ENCODE results near the gene LNPK. TPM values are rescaled to one million over a fixed set of nuclear protein-coding genes. Genes with fewer than 3 reads are reported as not detected.

LNPK gene
- total RNA-seq, 2 donors from 2014 or later = 13.5 to 25.5 TPM

GRCh38 chr2:175883586-175884194 lies 118.4 kb downstream of the LNPK start:
- Histone ChIP-seq H3K4me1 (ENCODE audit: control insufficient read depth in 1 of 2, low read depth in 2 of 2) (peaks cover 4 to 10% of the 10 kb centered on the region in 2 donors), H3K36me3 (no peaks in the 10 kb centered on the region), H3K27me3 (replicated peaks; ENCODE audit: insufficient read depth) (no peaks in the 10 kb centered on the region), H3K9me3 (no peaks in the 10 kb centered on the region), H3K27ac (no peak overlapping the region), H3K4me3 (no peak overlapping the region)
- DNase-seq (ENCODE audit: low spot score) (no peak), ATAC-seq (ENCODE audit: insufficient number of reproducible peaks, low FRiP score, low read depth) (no peak)
- no peak for TF ChIP-seq CTCF (IDR thresholded peaks at IDR 0.05)

- DNase-seq (ENCODE audit: low spot score) (no peak), ATAC-seq (ENCODE audit: insufficient number of reproducible peaks, low FRiP score, low read depth) (no peak)
- no peaks in the 10 kb centered on the region for H3K36me3 ChIP-seq
- H3K27ac ChIP-seq = no peak overlapping the region
- H3K4me3 ChIP-seq = no peak overlapping the region
- TF ChIP-seq CTCF (IDR thresholded peaks at IDR 0.05) = no peak
- H3K4me1 ChIP-seq (ENCODE audit: control insufficient read depth in 1 of 2, low read depth in 2 of 2) = peaks cover 9 to 23% of the 10 kb centered on the region in 2 donors
- H3K9me3 ChIP-seq = no peaks in the 10 kb centered on the region
- H3K27me3 ChIP-seq (replicated peaks; ENCODE audit: insufficient read depth) = no peaks in the 10 kb centered on the region
Observed at GRCh38 chr2:175879679-175880078, 122.4 kb downstream of the LNPK start.

GRCh38 chr2:175877845-175878544 lies 124.1 kb downstream of the LNPK start:
- no peak overlapping the region for H3K27ac ChIP-seq
- TF ChIP-seq CTCF (IDR thresholded peaks at IDR 0.05) = no peak
- no peak overlapping the region for H3K4me3 ChIP-seq
- H3K9me3 ChIP-seq = no peaks in the 10 kb centered on the region
- H3K27me3 ChIP-seq (replicated peaks; ENCODE audit: insufficient read depth) = no peaks in the 10 kb centered on the region
- H3K4me1 ChIP-seq (ENCODE audit: control insufficient read depth in 1 of 2, low read depth in 2 of 2) = peaks cover 13 to 24% of the 10 kb centered on the region in 2 donors
- no peaks in the 10 kb centered on the region for H3K36me3 ChIP-seq
- peak; percentile 53 for ATAC-seq (ENCODE audit: insufficient number of reproducible peaks, low FRiP score, low read depth)
- DNase-seq (ENCODE audit: low spot score) = no peak

- Histone ChIP-seq H3K4me1 (ENCODE audit: control insufficient read depth in 1 of 2, low read depth in 2 of 2) (peaks cover 38 to 57% of the 10 kb centered on the region in 2 donors), H3K27ac (no peak overlapping the region), H3K4me3 (no peak overlapping the region), H3K9me3 (no peaks in the 10 kb centered on the region), H3K27me3 (replicated peaks; ENCODE audit: insufficient read depth) (no peaks in the 10 kb centered on the region), H3K36me3 (no peaks in the 10 kb centered on the region)
- DNase-seq (ENCODE audit: low spot score) (no peak), ATAC-seq (ENCODE audit: insufficient number of reproducible peaks, low FRiP score, low read depth) (no peak)
- TF ChIP-seq CTCF (IDR thresholded peaks at IDR 0.05) = no peak
Observed at GRCh38 chr2:175874291-175874690, 127.8 kb downstream of the LNPK start.

Other genes starting within 250 kb of the LNPK start
- gene EVX2, start 81.7 kb upstream of the LNPK start, total RNA-seq = not detected
- gene HOXD13, start 90.5 kb upstream of the LNPK start, total RNA-seq = not detected
- gene HOXD12, start 97.5 kb upstream of the LNPK start, total RNA-seq = not detected
- not detected for gene HOXD11, start 105.0 kb upstream of the LNPK start, total RNA-seq
- not detected for gene HOXD10, start 114.5 kb upstream of the LNPK start, total RNA-seq
- gene HOXD9, start 120.5 kb upstream of the LNPK start, total RNA-seq = 1 to 10 TPM in 1 of 2 donors, not detected in 1; 1.4 TPM
- 10 to 100 TPM in 1 of 2 donors, 1 to 10 TPM in 1; 3.9 to 11.2 TPM for gene HOXD8, start 127.4 kb upstream of the LNPK start, total RNA-seq
- gene HOXD4, start 149.3 kb upstream of the LNPK start, total RNA-seq = 1 to 10 TPM; 4.8 to 9.3 TPM
- gene HOXD3, start 155.0 kb upstream of the LNPK start, total RNA-seq = 1 to 10 TPM; 1.2 to 3.9 TPM
- gene HOXD1, start 186.4 kb upstream of the LNPK start, total RNA-seq = under 1 TPM in 1 of 2 donors, not detected in 1; 0.71 TPM

Measured in thoracic aorta (tissue), 2 donors.